ENCODE measurements around the gene EIF3K. TPM values are rescaled to one million over a fixed set of nuclear protein-coding genes. Genes with fewer than 3 reads are reported as not detected.
A peak's percentile ranks its signal among the peaks of the same experiment; 100 is the strongest.

The EIF3K gene
- total RNA-seq, 4 donors from 2014 or later: 267 to 660 (median 460) TPM

- Histone ChIP-seq H3K36me3 (peaks cover 0 to 24% (median 12%) of the 10 kb centered on the region in 4 donors), H3K27ac (peak overlapping the region; percentile 24 to 82 (median 74)), H3K27me3 (no peaks in the 10 kb centered on the region), H3K9me3 (no peaks in the 10 kb centered on the region), H3K4me1 (peaks cover 7 to 34% (median 22%) of the 10 kb centered on the region in 4 donors), H3K4me3 (no peak overlapping the region)
- WGBS, 2 donors (ENCODE audit: low coverage in 1 of 2): 20 to 64% methylated on average over 1 to 17 of the region's 17 CpGs
- in situ Hi-C loops (cut with MboI; ENCODE audit: low pct_ligation_motif_present in 1 of 4, low pct_unique_long_range_greater_than_20kb in 1 of 4, low sequenced_read_pairs in 3 of 4) (no loop called here), intact Hi-C loops (cut with DNase I; ENCODE audit: low total_unique reads) (loop anchor here (10.0 kb wide), 1 partner anchor 230 kb away; the partner anchor contains the start of gene FAM98C)
- DNase-seq: peak; percentile 86
- peak; percentile 95 to 97 (median 96) for TF ChIP-seq CTCF (IDR thresholded peaks at IDR 0.05)
- TF ChIP-seq POLR2AphosphoS5 (IDR thresholded peaks at IDR 0.05): peak in 2 of 3 donors; percentile 7 to 15
- TF ChIP-seq POLR2A (IDR thresholded peaks at IDR 0.05): no peak
- no peak for TF ChIP-seq EP300 (IDR thresholded peaks at IDR 0.05; ENCODE audit: low read depth)
These were observed 15.9 kb downstream of the EIF3K start for GRCh38 chr19:38634757-38635482.

- in situ Hi-C loops (cut with MboI; ENCODE audit: low pct_ligation_motif_present in 1 of 4, low pct_unique_long_range_greater_than_20kb in 1 of 4, low sequenced_read_pairs in 3 of 4) (no loop called here), intact Hi-C loops (cut with DNase I; ENCODE audit: low total_unique reads) (loop anchor here (10.0 kb wide), 1 partner anchor 231 kb away; the partner anchor contains the start of gene FAM98C)
- Histone ChIP-seq H3K4me1 (peaks cover 7 to 41% (median 24%) of the 10 kb centered on the region in 4 donors), H3K4me3 (no peak overlapping the region), H3K27me3 (no peaks in the 10 kb centered on the region), H3K27ac (peak overlapping the region; percentile 69 to 82 (median 78)), H3K36me3 (peaks cover 0 to 18% (median 8%) of the 10 kb centered on the region in 4 donors), H3K9me3 (no peaks in the 10 kb centered on the region)
- TF ChIP-seq CTCF (IDR thresholded peaks at IDR 0.05): no peak
- TF ChIP-seq EP300 (IDR thresholded peaks at IDR 0.05; ENCODE audit: low read depth): no peak
- TF ChIP-seq POLR2A (IDR thresholded peaks at IDR 0.05): no peak
- TF ChIP-seq POLR2AphosphoS5 (IDR thresholded peaks at IDR 0.05): no peak
- 78 to 86% methylated on average over 8 to 17 of the region's 17 CpGs for WGBS, 2 donors (ENCODE audit: low coverage in 1 of 2)
- DNase-seq: no peak
These were observed 16.8 kb downstream of the EIF3K start for GRCh38 chr19:38635483-38636399.

GRCh38 chr19:38638461-38638860, 19.5 kb downstream of the EIF3K start:
- H3K4me3 ChIP-seq: no peak overlapping the region
- intact Hi-C loops (cut with DNase I; ENCODE audit: low total_unique reads) (loop anchor here (10.0 kb wide), 1 partner anchor 234 kb away; the partner anchor contains the start of gene FAM98C), in situ Hi-C loops (cut with MboI; ENCODE audit: low pct_ligation_motif_present in 1 of 4, low pct_unique_long_range_greater_than_20kb in 1 of 4, low sequenced_read_pairs in 3 of 4) (no loop called here)
- H3K36me3 ChIP-seq: peaks cover 0 to 3% (median 0%) of the 10 kb centered on the region in 4 donors
- H3K9me3 ChIP-seq: no peaks in the 10 kb centered on the region
- peak overlapping the region in 2 of 4 donors; percentile 15 to 27 for H3K27ac ChIP-seq
- no peaks in the 10 kb centered on the region for H3K27me3 ChIP-seq
- peaks cover 7 to 56% (median 33%) of the 10 kb centered on the region in 4 donors for H3K4me1 ChIP-seq
- DNase-seq: no peak
- WGBS, 2 donors (ENCODE audit: low coverage in 1 of 2): 98% methylated on average over 3 of the region's 3 CpGs; no CpG with 5 or more reads in 1 of the 2 donors
- TF ChIP-seq EP300 (IDR thresholded peaks at IDR 0.05; ENCODE audit: low read depth): no peak
- no peak for TF ChIP-seq POLR2AphosphoS5 (IDR thresholded peaks at IDR 0.05)
- TF ChIP-seq CTCF (IDR thresholded peaks at IDR 0.05): no peak
- no peak for TF ChIP-seq POLR2A (IDR thresholded peaks at IDR 0.05)

Data from transverse colon (tissue), 4 donors.